Measurements from ENCODE around the gene PLB1.

PLB1 gene

GRCh38 chr2:28499282-28499681 is 3.4 kb downstream of the PLB1 start:
- no peak for DNase-seq (ENCODE audit: low read depth)

- DNase-seq (ENCODE audit: low read depth): no peak
Observed at GRCh38 chr2:28505361-28505760, 9.5 kb downstream of the PLB1 start.

- no peak for DNase-seq (ENCODE audit: low read depth)
Observed at GRCh38 chr2:28506112-28506910, 10.5 kb downstream of the PLB1 start.

GRCh38 chr2:28507796-28508764 is 12.2 kb downstream of the PLB1 start:
- DNase-seq (ENCODE audit: low read depth): no peak

- DNase-seq (ENCODE audit: low read depth): no peak
Observed at GRCh38 chr2:28509361-28509760, 13.5 kb downstream of the PLB1 start.

- DNase-seq (ENCODE audit: low read depth): no peak
Observed at GRCh38 chr2:28510184-28510583, 14.3 kb downstream of the PLB1 start.

- DNase-seq (ENCODE audit: low read depth): no peak
Observed at GRCh38 chr2:28511871-28512606, 16.2 kb downstream of the PLB1 start.

GRCh38 chr2:28512607-28512965 is 16.7 kb downstream of the PLB1 start:
- no peak for DNase-seq (ENCODE audit: low read depth)

- DNase-seq (ENCODE audit: low read depth): no peak
Observed at GRCh38 chr2:28513097-28513496, 17.2 kb downstream of the PLB1 start.

- no peak for DNase-seq (ENCODE audit: low read depth)
Observed at GRCh38 chr2:28515176-28515751, 19.4 kb downstream of the PLB1 start.

- no peak for DNase-seq (ENCODE audit: low read depth)
Observed at GRCh38 chr2:28516430-28516829, 20.6 kb downstream of the PLB1 start.

- DNase-seq (ENCODE audit: low read depth): no peak
Observed at GRCh38 chr2:28516950-28517349, 21.1 kb downstream of the PLB1 start.

- no peak for DNase-seq (ENCODE audit: low read depth)
Observed at GRCh38 chr2:28521663-28522062, 25.8 kb downstream of the PLB1 start.

- DNase-seq (ENCODE audit: low read depth): no peak
Observed at GRCh38 chr2:28522481-28522880, 26.6 kb downstream of the PLB1 start.

GRCh38 chr2:28523902-28524301 is 28.0 kb downstream of the PLB1 start:
- no peak for DNase-seq (ENCODE audit: low read depth)

GRCh38 chr2:28525481-28525880 is 29.6 kb downstream of the PLB1 start:
- DNase-seq (ENCODE audit: low read depth): no peak

- no peak for DNase-seq (ENCODE audit: low read depth)
Observed at GRCh38 chr2:28526527-28527132, 30.8 kb downstream of the PLB1 start.

GRCh38 chr2:28527196-28527595 is 31.3 kb downstream of the PLB1 start:
- DNase-seq (ENCODE audit: low read depth): no peak

GRCh38 chr2:28528206-28528605 is 32.3 kb downstream of the PLB1 start:
- no peak for DNase-seq (ENCODE audit: low read depth)

GRCh38 chr2:28530782-28531181 is 34.9 kb downstream of the PLB1 start:
- DNase-seq (ENCODE audit: low read depth): no peak

GRCh38 chr2:28532399-28532798 is 36.5 kb downstream of the PLB1 start:
- DNase-seq (ENCODE audit: low read depth): no peak
